HEK293 (cell line): Measurements from ENCODE around the gene OR10J1.

Source experiments
- CTCF ChIA-PET: fragments of 350-600 bp; formaldehyde crosslinking; extraction: SDS; loops from one replicate; lab custom pipeline; 2021; ENCODE audit warnings: antibody characterized with exemption; lab: Yijun Ruan, JAX
- POLR2A ChIA-PET: fragments of 300-600 bp; formaldehyde crosslinking; extraction: SDS; loops from one replicate; lab custom pipeline; 2020; ENCODE audit warnings: antibody characterized with exemption, inconsistent platforms; lab: Yijun Ruan, JAX
- H3K27ac ChIP-seq: fragments of 200-500 bp; sonication (Bioruptor generic); 2 replicates; pipeline ENCODE4 v1.5.1; 2014; ENCODE audit warnings: low read depth, low read length, control low read depth, inconsistent platforms; ENCODE audit errors: extremely low read depth
- H3K36me3 ChIP-seq, 2 experiments: fragments of 200-500 bp in 1 of 2; sonication (Bioruptor generic) in 1 of 2; 1 replicate in 1 of 2; 2 replicates in 1 of 2; pipeline ENCODE4 v1.5.1; 2014 to 2017; ENCODE audit warnings: inconsistent platforms in 2 of 2, low read length in 2 of 2; ENCODE audit not compliant: control insufficient read depth in 2 of 2, insufficient read depth in 1 of 2
- H3K4me1 ChIP-seq: fragments of 200-500 bp; sonication (Bioruptor generic); 2 replicates; pipeline ENCODE4 v1.5.1; 2014; ENCODE audit warnings: mild to moderate bottlenecking, low read length, inconsistent platforms; ENCODE audit not compliant: control insufficient read depth, insufficient read depth
- H3K4me3 ChIP-seq: 2 replicates; pipeline ENCODE4 v1.5.1; 2011; ENCODE audit warnings: low read depth, mild to moderate bottlenecking, control low read depth, low read length, moderate library complexity
- H3K9me3 ChIP-seq: fragments of 200-500 bp; sonication (Bioruptor generic); 2 replicates; pipeline ENCODE4 v1.5.1; 2014; ENCODE audit warnings: low read depth, low read length, inconsistent platforms; ENCODE audit not compliant: control insufficient read depth, insufficient read depth
- CTCF ChIP-seq: fragments of 450-650 bp; formaldehyde crosslinking; IDR thresholded peaks from 2 replicates; pipeline ENCODE4 v1.5.1; 2016; ENCODE audit warnings: missing biosample characterization, missing genetic modification characterization
- FEZF1 ChIP-seq: fragments of 450-650 bp; formaldehyde crosslinking; IDR thresholded peaks from 2 replicates; pipeline ENCODE4 v1.5.1; 2016; ENCODE audit warnings: missing biosample characterization, missing genetic modification characterization
- KLF10 ChIP-seq: fragments of 450-650 bp; IDR thresholded peaks from 2 replicates; pipeline ENCODE4 v1.5.1; 2018; ENCODE audit warnings: missing biosample characterization, mild to moderate bottlenecking, missing genetic modification characterization
- KLF9 ChIP-seq: fragments of 450-650 bp; formaldehyde crosslinking; IDR thresholded peaks from 2 replicates; pipeline ENCODE4 v1.5.1; 2016; ENCODE audit warnings: missing biosample characterization, missing genetic modification characterization, low read depth
- SCRT1 ChIP-seq: fragments of 450-650 bp; formaldehyde crosslinking; IDR thresholded peaks from 2 replicates; pipeline ENCODE4 v1.5.1; 2016; ENCODE audit warnings: missing biosample characterization, missing genetic modification characterization, borderline replicate concordance
- SETDB1 ChIP-seq: IDR thresholded peaks from one replicate; pipeline ENCODE4 v1.6.1; 2017; ENCODE audit warnings: mild to moderate bottlenecking, low read length, moderate library complexity, mixed read lengths; ENCODE audit not compliant: insufficient read length
- TRIM28 ChIP-seq: IDR thresholded peaks from 2 replicates; pipeline ENCODE4 v1.6.1; 2011; ENCODE audit warnings: low read length, control low read depth, borderline replicate concordance
- ZBTB21 ChIP-seq: fragments of 450-650 bp; formaldehyde crosslinking; IDR thresholded peaks from 2 replicates; pipeline ENCODE4 v1.5.1; 2017; ENCODE audit warnings: missing biosample characterization, missing genetic modification characterization
- ZBTB49 ChIP-seq: fragments of 450-650 bp; formaldehyde crosslinking; IDR thresholded peaks from 2 replicates; pipeline ENCODE4 v1.5.1; 2016; ENCODE audit warnings: missing biosample characterization, missing genetic modification characterization, low read depth
- ZNF16 ChIP-seq: fragments of 450-650 bp; formaldehyde crosslinking; IDR thresholded peaks from 2 replicates; pipeline ENCODE4 v1.5.1; 2016; ENCODE audit warnings: low read depth, missing biosample characterization, missing genetic modification characterization
- ZNF350 ChIP-seq: fragments of 450-650 bp; formaldehyde crosslinking; IDR thresholded peaks from 2 replicates; pipeline ENCODE4 v1.5.0; 2017; ENCODE audit warnings: missing biosample characterization, mild to moderate bottlenecking, missing genetic modification characterization
- ZNF416 ChIP-seq: fragments of 450-650 bp; formaldehyde crosslinking; IDR thresholded peaks from 2 replicates; pipeline ENCODE4 v1.5.1; 2016; ENCODE audit warnings: missing biosample characterization, missing genetic modification characterization
- ZNF488 ChIP-seq: fragments of 450-650 bp; formaldehyde crosslinking; IDR thresholded peaks from 2 replicates; pipeline ENCODE4 v1.5.1; 2016; ENCODE audit warnings: missing biosample characterization, missing genetic modification characterization
- ZNF626 ChIP-seq: fragments of 450-650 bp; sonication (Bioruptor Pico); formaldehyde crosslinking; IDR thresholded peaks from 2 replicates; pipeline ENCODE4 v1.5.1; 2018; ENCODE audit warnings: missing biosample characterization, missing genetic modification characterization, inconsistent platforms
- ZNF639 ChIP-seq: fragments of 450-650 bp; formaldehyde crosslinking; IDR thresholded peaks from 2 replicates; pipeline ENCODE4 v1.5.1; 2016; ENCODE audit warnings: missing biosample characterization, missing genetic modification characterization
- ZNF692 ChIP-seq: fragments of 450-650 bp; formaldehyde crosslinking; IDR thresholded peaks from 2 replicates; pipeline ENCODE4 v1.5.1; 2016; ENCODE audit warnings: missing biosample characterization, missing genetic modification characterization

The OR10J1 gene

GRCh38 chr1:159436469-159436868 lies 3.1 kb upstream of the OR10J1 start:
- CTCF ChIA-PET = interaction anchor here (0.7 kb wide), 1 partner anchor 377 kb away, joined by 3 read pairs; no protein-coding TSS in a partner anchor
- no peaks in the 10 kb centered on the region for H3K9me3 ChIP-seq
- POLR2A ChIA-PET = no interaction called here
- H3K4me3 ChIP-seq = no peak overlapping the region
- H3K27ac ChIP-seq = no peak overlapping the region
- no peaks in the 10 kb centered on the region for H3K36me3 ChIP-seq
- no peaks in the 10 kb centered on the region for H3K4me1 ChIP-seq
- TF ChIP-seq CTCF (tag by site-specific recombination) (no peak), ZNF16 (tag by site-specific recombination) (no peak), KLF10 (tag by site-specific recombination) (no peak)

- no peaks in the 10 kb centered on the region for H3K4me1 ChIP-seq
- no peaks in the 10 kb centered on the region for H3K36me3 ChIP-seq
- ChIA-PET CTCF (no interaction called here), POLR2A (no interaction called here)
- no peak overlapping the region for H3K4me3 ChIP-seq
- H3K27ac ChIP-seq = no peak overlapping the region
- TF ChIP-seq ZBTB21 (tag by site-specific recombination) = no peak
- no peak for TF ChIP-seq SCRT1 (tag by site-specific recombination)
- TF ChIP-seq ZNF488 (tag by site-specific recombination) = no peak
- TF ChIP-seq SETDB1 = no peak
- no peak for TF ChIP-seq ZBTB49 (tag by site-specific recombination)
- no peak for TF ChIP-seq TRIM28
- TF ChIP-seq ZNF692 (tag by site-specific recombination) = no peak
- H3K9me3 ChIP-seq = no peaks in the 10 kb centered on the region
Measured at GRCh38 chr1:159441360-159441759, 1.8 kb downstream of the OR10J1 start.

GRCh38 chr1:159442428-159442827 lies 2.9 kb downstream of the OR10J1 start:
- Histone ChIP-seq H3K4me3 (no peak overlapping the region), H3K4me1 (no peaks in the 10 kb centered on the region), H3K27ac (no peak overlapping the region), H3K36me3 (no peaks in the 10 kb centered on the region), H3K9me3 (no peaks in the 10 kb centered on the region)
- ChIA-PET CTCF (no interaction called here), POLR2A (no interaction called here)
- TF ChIP-seq FEZF1 (tag by site-specific recombination) (no peak), ZNF350 (tag by site-specific recombination) (no peak), CTCF (tag by site-specific recombination) (no peak), ZNF416 (tag by site-specific recombination) (no peak), KLF9 (tag by site-specific recombination) (no peak), ZNF639 (no peak), ZNF626 (tag by site-specific recombination) (no peak)
